ENCODE measurements around the gene BRAT1. TPM values are rescaled to one million over a fixed set of nuclear protein-coding genes. Genes with fewer than 3 reads are reported as not detected.

BRAT1 gene
- total RNA-seq, 2 experiments from 2014 or later: 33.5 to 40.1 TPM

GRCh38 chr7:2576742-2577491 lies 21.6 kb upstream of the BRAT1 start:
- H3K27ac Mint-ChIP-seq: no peak overlapping the region
- POLR2A ChIA-PET: no interaction called here
- H3K27me3 Mint-ChIP-seq: no peaks in the 10 kb centered on the region
- H3K4me3 Mint-ChIP-seq: no peak overlapping the region
- no peak for ATAC-seq (ENCODE audit: low read depth)
- H3K4me1 Mint-ChIP-seq: peaks cover 19% of the 10 kb centered on the region
- DNase-seq: no peak
- peaks cover 8% of the 10 kb centered on the region for H3K36me3 Mint-ChIP-seq
- no peaks in the 10 kb centered on the region for H3K9me3 Mint-ChIP-seq

- POLR2A ChIA-PET: no interaction called here
- peaks cover 8% of the 10 kb centered on the region for H3K36me3 Mint-ChIP-seq
- no peaks in the 10 kb centered on the region for H3K27me3 Mint-ChIP-seq
- H3K4me1 Mint-ChIP-seq: peaks cover 19% of the 10 kb centered on the region
- ATAC-seq (ENCODE audit: low read depth) (no peak), DNase-seq (no peak)
- no peak overlapping the region for H3K27ac Mint-ChIP-seq
- H3K4me3 Mint-ChIP-seq: no peak overlapping the region
- H3K9me3 Mint-ChIP-seq: no peaks in the 10 kb centered on the region
Measured at GRCh38 chr7:2575733-2576340, 20.5 kb upstream of the BRAT1 start.

GRCh38 chr7:2575046-2575732 lies 19.9 kb upstream of the BRAT1 start:
- ATAC-seq (ENCODE audit: low read depth) (no peak), DNase-seq (no peak)
- no peak overlapping the region for H3K4me3 Mint-ChIP-seq
- H3K4me1 Mint-ChIP-seq: peaks cover 19% of the 10 kb centered on the region
- no peak overlapping the region for H3K27ac Mint-ChIP-seq
- peaks cover 8% of the 10 kb centered on the region for H3K36me3 Mint-ChIP-seq
- no peaks in the 10 kb centered on the region for H3K9me3 Mint-ChIP-seq
- no peaks in the 10 kb centered on the region for H3K27me3 Mint-ChIP-seq
- POLR2A ChIA-PET: no interaction called here

- no peak for DNase-seq
- POLR2A ChIA-PET: interaction anchor here (0.5 kb wide), 1 partner anchor 87 kb away, joined by 5 read pairs; no protein-coding TSS in a partner anchor
- Mint-ChIP-seq H3K4me3 (no peak overlapping the region), H3K4me1 (peaks cover 19% of the 10 kb centered on the region), H3K36me3 (peaks cover 6% of the 10 kb centered on the region), H3K27ac (no peak overlapping the region), H3K9me3 (no peaks in the 10 kb centered on the region), H3K27me3 (no peaks in the 10 kb centered on the region)
- no peak for ATAC-seq (ENCODE audit: low read depth)
Measured at GRCh38 chr7:2573761-2574160, 18.4 kb upstream of the BRAT1 start.

GRCh38 chr7:2572101-2572842 lies 16.9 kb upstream of the BRAT1 start:
- Mint-ChIP-seq H3K9me3 (no peaks in the 10 kb centered on the region), H3K36me3 (peaks cover 6% of the 10 kb centered on the region), H3K4me3 (no peak overlapping the region), H3K27ac (no peak overlapping the region), H3K27me3 (no peaks in the 10 kb centered on the region), H3K4me1 (peaks cover 19% of the 10 kb centered on the region)
- DNase-seq (no peak), ATAC-seq (ENCODE audit: low read depth) (no peak)
- POLR2A ChIA-PET: interaction anchor here (0.6 kb wide), 1 partner anchor 160 kb away, joined by 3 read pairs; no protein-coding TSS in a partner anchor

GRCh38 chr7:2571409-2571808 lies 16.1 kb upstream of the BRAT1 start:
- ATAC-seq (ENCODE audit: low read depth): no peak
- no peaks in the 10 kb centered on the region for H3K9me3 Mint-ChIP-seq
- H3K4me1 Mint-ChIP-seq: peaks cover 19% of the 10 kb centered on the region
- DNase-seq: no peak
- no peak overlapping the region for H3K27ac Mint-ChIP-seq
- no peak overlapping the region for H3K4me3 Mint-ChIP-seq
- peaks cover 5% of the 10 kb centered on the region for H3K36me3 Mint-ChIP-seq
- POLR2A ChIA-PET: interaction anchor here (0.6 kb wide), 1 partner anchor 159 kb away, joined by 3 read pairs; no protein-coding TSS in a partner anchor
- H3K27me3 Mint-ChIP-seq: peaks cover 2% of the 10 kb centered on the region

GRCh38 chr7:2570021-2570420 lies 14.7 kb upstream of the BRAT1 start:
- Mint-ChIP-seq H3K27me3 (peaks cover 2% of the 10 kb centered on the region), H3K9me3 (no peaks in the 10 kb centered on the region), H3K4me3 (no peak overlapping the region), H3K4me1 (peaks cover 11% of the 10 kb centered on the region), H3K27ac (no peak overlapping the region), H3K36me3 (peaks cover 3% of the 10 kb centered on the region)
- DNase-seq: no peak
- POLR2A ChIA-PET: no interaction called here
- ATAC-seq (ENCODE audit: low read depth): no peak

- no peak overlapping the region for H3K27ac Mint-ChIP-seq
- peaks cover 6% of the 10 kb centered on the region for H3K4me1 Mint-ChIP-seq
- H3K27me3 Mint-ChIP-seq: peaks cover 2% of the 10 kb centered on the region
- no peaks in the 10 kb centered on the region for H3K9me3 Mint-ChIP-seq
- DNase-seq (no peak), ATAC-seq (ENCODE audit: low read depth) (no peak)
- peaks cover 3% of the 10 kb centered on the region for H3K36me3 Mint-ChIP-seq
- POLR2A ChIA-PET: no interaction called here
- H3K4me3 Mint-ChIP-seq: no peak overlapping the region
Measured at GRCh38 chr7:2569421-2569820, 14.1 kb upstream of the BRAT1 start.

GRCh38 chr7:2568521-2569223 lies 13.3 kb upstream of the BRAT1 start:
- H3K36me3 Mint-ChIP-seq: peaks cover 3% of the 10 kb centered on the region
- ATAC-seq (ENCODE audit: low read depth): no peak
- no peaks in the 10 kb centered on the region for H3K9me3 Mint-ChIP-seq
- no peaks in the 10 kb centered on the region for H3K4me1 Mint-ChIP-seq
- POLR2A ChIA-PET: no interaction called here
- no peak overlapping the region for H3K4me3 Mint-ChIP-seq
- H3K27ac Mint-ChIP-seq: no peak overlapping the region
- H3K27me3 Mint-ChIP-seq: peaks cover 2% of the 10 kb centered on the region
- DNase-seq: no peak

GRCh38 chr7:2567679-2568278 lies 12.5 kb upstream of the BRAT1 start:
- peaks cover 2% of the 10 kb centered on the region for H3K27me3 Mint-ChIP-seq
- POLR2A ChIA-PET: no interaction called here
- no peak overlapping the region for H3K27ac Mint-ChIP-seq
- ATAC-seq (ENCODE audit: low read depth): no peak
- no peak for DNase-seq
- H3K4me1 Mint-ChIP-seq: no peaks in the 10 kb centered on the region
- H3K4me3 Mint-ChIP-seq: no peak overlapping the region
- H3K36me3 Mint-ChIP-seq: peaks cover 2% of the 10 kb centered on the region
- no peaks in the 10 kb centered on the region for H3K9me3 Mint-ChIP-seq

- no peak overlapping the region for H3K4me3 Mint-ChIP-seq
- DNase-seq (no peak), ATAC-seq (ENCODE audit: low read depth) (no peak)
- no peak overlapping the region for H3K27ac Mint-ChIP-seq
- H3K9me3 Mint-ChIP-seq: no peaks in the 10 kb centered on the region
- H3K36me3 Mint-ChIP-seq: peaks cover 2% of the 10 kb centered on the region
- H3K4me1 Mint-ChIP-seq: no peaks in the 10 kb centered on the region
- POLR2A ChIA-PET: no interaction called here
- H3K27me3 Mint-ChIP-seq: peaks cover 2% of the 10 kb centered on the region
Measured at GRCh38 chr7:2566890-2567678, 11.8 kb upstream of the BRAT1 start.

- no peak overlapping the region for H3K27ac Mint-ChIP-seq
- ATAC-seq (ENCODE audit: low read depth): no peak
Measured at GRCh38 chr7:2566348-2566889, 11.1 kb upstream of the BRAT1 start.

More at GRCh38 chr7:2566348-2566889, 11.1 kb upstream of the BRAT1 start:
- H3K36me3 Mint-ChIP-seq: peaks cover 2% of the 10 kb centered on the region
- no peaks in the 10 kb centered on the region for H3K9me3 Mint-ChIP-seq
- no peaks in the 10 kb centered on the region for H3K4me1 Mint-ChIP-seq
- H3K27me3 Mint-ChIP-seq: peaks cover 2% of the 10 kb centered on the region
- no peak overlapping the region for H3K4me3 Mint-ChIP-seq
- DNase-seq: no peak
- POLR2A ChIA-PET: interaction anchor here (0.6 kb wide), 1 partner anchor 144 kb away, joined by 3 read pairs; no protein-coding TSS in a partner anchor
